WTC11 (cell line): ENCODE measurements around the gene SMCP. TPM values are rescaled to one million over a fixed set of nuclear protein-coding genes. Genes with fewer than 3 reads are reported as not detected.

Experiments
- ATAC-seq: fragments of 200-7000 bp; cut with Tn5 transposase; 2 replicates; pipeline ENCODE4 v1.10.0; 2021; ENCODE audit warnings: mild to moderate bottlenecking, moderate library complexity
- CTCF ChIA-PET: fragments of 300-600 bp; sonication (Branson Sonifier 250); formaldehyde crosslinking; loops from one replicate; lab custom pipeline; 2021; ENCODE audit warnings: antibody characterized with exemption; lab: Charles Lee
- POLR2A ChIA-PET: fragments of 350-600 bp; sonication (Branson Sonifier 250); formaldehyde crosslinking; loops from one replicate; lab custom pipeline; 2021; ENCODE audit warnings: antibody characterized with exemption; lab: Charles Lee
- DNase-seq: peaks from one replicate; pipeline ENCODE4 v3.0.0; 2021; ENCODE audit warnings: low spot score
- H3K27ac Mint-ChIP-seq: 2 replicates; pipeline ENCODE4 v1.8.0; 2021; ENCODE audit warnings: mixed read lengths
- H3K27me3 Mint-ChIP-seq: 2 replicates; pipeline ENCODE4 v1.8.0; 2021; ENCODE audit warnings: low read depth, mild to moderate bottlenecking, moderate library complexity, mixed read lengths
- H3K36me3 Mint-ChIP-seq: 2 replicates; pipeline ENCODE4 v1.8.0; 2021; ENCODE audit warnings: mixed read lengths
- H3K4me1 Mint-ChIP-seq: 2 replicates; pipeline ENCODE4 v1.8.0; 2022; ENCODE audit warnings: mixed read lengths
- H3K4me3 Mint-ChIP-seq: 2 replicates; pipeline ENCODE4 v1.8.0; 2021; ENCODE audit warnings: mild to moderate bottlenecking, moderate library complexity, mixed read lengths
- H3K9me3 Mint-ChIP-seq: 2 replicates; pipeline ENCODE4 v1.8.0; 2021; ENCODE audit warnings: mixed read lengths
- CREM ChIP-seq: sonication (generic); formaldehyde crosslinking; IDR thresholded peaks from 2 replicates; pipeline ENCODE4 v1.8.1; 2022; ENCODE audit warnings: mild to moderate bottlenecking, missing genetic modification reagents, moderate library complexity
- ETV6 ChIP-seq: sonication (generic); formaldehyde crosslinking; IDR thresholded peaks from 2 replicates; pipeline ENCODE4 v1.8.1; 2022; ENCODE audit warnings: mild to moderate bottlenecking, missing genetic modification reagents
- GABPB1 ChIP-seq: sonication (generic); formaldehyde crosslinking; IDR thresholded peaks from 2 replicates; pipeline ENCODE4 v1.8.1; 2023; ENCODE audit warnings: mild to moderate bottlenecking, missing genetic modification reagents
- HMGA2 ChIP-seq: fragments of 250-450 bp; sonication (Bioruptor Pico); IDR thresholded peaks from 2 replicates; pipeline ENCODE4 v1.4.0; 2021; ENCODE audit warnings: mild to moderate bottlenecking, moderate library complexity
- IRF2 ChIP-seq: sonication (generic); formaldehyde crosslinking; IDR thresholded peaks from 2 replicates; pipeline ENCODE4 v1.8.0; 2022; ENCODE audit warnings: low read depth, missing genetic modification reagents, borderline replicate concordance
- KAT7 ChIP-seq: sonication (generic); formaldehyde crosslinking; IDR thresholded peaks from 2 replicates; pipeline ENCODE4 v1.8.1; 2023; ENCODE audit warnings: missing genetic modification reagents, mild to moderate bottlenecking, borderline replicate concordance
- NFYB ChIP-seq: sonication (generic); formaldehyde crosslinking; conservative IDR thresholded peaks from 2 replicates; pipeline ENCODE4 v1.8.0; 2022; ENCODE audit warnings: low read depth, missing genetic modification reagents
- NR1H2 ChIP-seq: sonication (generic); formaldehyde crosslinking; IDR thresholded peaks from 2 replicates; pipeline ENCODE4 v1.9.0; 2021; ENCODE audit warnings: mild to moderate bottlenecking, moderate library complexity, missing genetic modification reagents
- PREB ChIP-seq: sonication (generic); formaldehyde crosslinking; IDR thresholded peaks from 2 replicates; pipeline ENCODE4 v1.8.1; 2022; ENCODE audit warnings: mild to moderate bottlenecking, missing genetic modification reagents, moderate library complexity, borderline replicate concordance
- ZBTB21 ChIP-seq: sonication (generic); formaldehyde crosslinking; IDR thresholded peaks from 2 replicates; pipeline ENCODE4 v1.8.1; 2023; ENCODE audit warnings: mild to moderate bottlenecking, missing genetic modification reagents, borderline replicate concordance
- ZNF121 ChIP-seq: sonication (generic); formaldehyde crosslinking; IDR thresholded peaks from 2 replicates; pipeline ENCODE4 v1.8.0; 2023; ENCODE audit warnings: missing genetic modification reagents
- ZNF263 ChIP-seq: sonication (generic); formaldehyde crosslinking; IDR thresholded peaks from 2 replicates; pipeline ENCODE4 v1.8.1; 2022; ENCODE audit warnings: low read depth, mild to moderate bottlenecking, moderate library complexity, missing genetic modification reagents
- ZNF317 ChIP-seq: sonication (generic); formaldehyde crosslinking; IDR thresholded peaks from 2 replicates; pipeline ENCODE4 v1.8.1; 2023; ENCODE audit warnings: low read depth, mild to moderate bottlenecking, moderate library complexity, missing genetic modification reagents, borderline replicate concordance
- ZSCAN18 ChIP-seq: fragments of 250-450 bp; sonication (Bioruptor Pico); IDR thresholded peaks from 2 replicates; pipeline ENCODE4 v2.1.2; 2022; ENCODE audit warnings: mild to moderate bottlenecking, moderate library complexity
- total RNA-seq: library from RNA; stranded (reverse); gene quantifications from 3 replicates; pipeline ENCODE4 v1.2.3, GENCODE V29; 2021
- TF ChIP-seq, protein P1 (sequence below): fragments of 250-450 bp; sonication (Bioruptor Pico); IDR thresholded peaks from 2 replicates; pipeline ENCODE4 v1.9.0; 2021; ENCODE audit warnings: mild to moderate bottlenecking
- TF ChIP-seq, protein P2 (sequence below): sonication (generic); formaldehyde crosslinking; IDR thresholded peaks from 2 replicates; pipeline ENCODE4 v1.8.1; 2023; ENCODE audit warnings: mild to moderate bottlenecking, missing genetic modification reagents
- TF ChIP-seq, protein P3 (sequence below): fragments of 250-450 bp; sonication (Bioruptor Pico); IDR thresholded peaks from 2 replicates; pipeline ENCODE4 v1.8.0; 2021; ENCODE audit warnings: mild to moderate bottlenecking

SMCP gene
- total RNA-seq, 1 experiment from 2014 or later = not detected

DNA sequence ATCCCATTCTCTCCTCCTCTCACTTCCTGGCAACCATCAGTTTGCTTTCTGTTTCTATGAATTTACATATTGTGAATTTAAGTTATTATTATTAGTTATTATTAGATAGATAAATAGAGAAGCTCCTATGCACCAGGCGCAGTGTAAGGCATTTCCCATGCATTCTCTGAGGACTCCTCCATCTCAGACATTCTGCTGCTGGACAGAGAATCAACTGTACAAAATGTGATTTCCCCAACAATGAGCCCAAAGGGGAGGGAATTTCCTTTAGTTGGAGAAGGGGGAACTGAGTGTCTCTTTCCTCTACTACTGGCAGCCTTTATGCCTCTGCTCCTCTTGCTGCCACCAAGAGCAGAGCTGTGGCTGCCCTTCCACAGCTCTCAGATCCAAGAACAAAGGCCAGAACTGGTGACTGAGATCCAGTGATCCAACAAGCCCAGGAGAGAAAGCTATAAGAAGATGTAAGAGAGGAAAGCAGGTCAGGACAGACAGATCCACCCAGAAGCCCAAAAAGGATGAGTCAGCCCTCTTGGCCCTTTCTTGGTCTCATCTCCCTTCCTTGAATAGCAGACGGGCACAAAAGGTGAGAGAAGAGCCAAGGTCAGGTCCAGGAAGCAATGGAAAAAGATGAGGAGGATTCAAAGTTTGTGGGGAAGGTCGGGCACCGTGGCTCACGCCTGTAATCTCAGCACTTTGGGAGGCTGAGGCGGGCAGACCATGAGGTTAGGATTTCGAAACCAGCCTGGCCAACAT is 26.7 kb downstream of the SMCP start:
- ChIA-PET POLR2A (no interaction called here), CTCF (interaction anchor here (0.7 kb wide), 1 partner anchor 460 kb away, joined by 4 read pairs; no protein-coding TSS in a partner anchor)
- ATAC-seq (no peak), DNase-seq (no peak)
- Mint-ChIP-seq H3K27ac (no peak overlapping the region), H3K36me3 (peaks cover 3% of the 10 kb centered on the region; the same call in 1 of the 2 replicates), H3K27me3 (peaks cover under 1% of the 10 kb centered on the region; the same call in 1 of the 2 replicates), H3K9me3 (peaks cover 8% of the 10 kb centered on the region), H3K4me3 (no peak overlapping the region), H3K4me1 (no peaks in the 10 kb centered on the region)
- TF ChIP-seq GABPB1 (no peak), ZNF317 (no peak), NFYB (CRISPR knock-in tag) (no peak), PREB (CRISPR knock-in tag) (no peak), ZNF121 (CRISPR knock-in tag) (no peak), ETV6 (CRISPR knock-in tag) (no peak), IRF2 (no peak), HMGA2 (CRISPR knock-in tag) (no peak), NR1H2 (CRISPR knock-in tag) (no peak), ZSCAN18 (no peak), ZNF263 (CRISPR knock-in tag) (no peak), CREM (CRISPR knock-in tag) (no peak), KAT7 (CRISPR knock-in tag) (no peak), ZBTB21 (CRISPR knock-in tag) (no peak)
- TF ChIP-seq, protein P1, sequence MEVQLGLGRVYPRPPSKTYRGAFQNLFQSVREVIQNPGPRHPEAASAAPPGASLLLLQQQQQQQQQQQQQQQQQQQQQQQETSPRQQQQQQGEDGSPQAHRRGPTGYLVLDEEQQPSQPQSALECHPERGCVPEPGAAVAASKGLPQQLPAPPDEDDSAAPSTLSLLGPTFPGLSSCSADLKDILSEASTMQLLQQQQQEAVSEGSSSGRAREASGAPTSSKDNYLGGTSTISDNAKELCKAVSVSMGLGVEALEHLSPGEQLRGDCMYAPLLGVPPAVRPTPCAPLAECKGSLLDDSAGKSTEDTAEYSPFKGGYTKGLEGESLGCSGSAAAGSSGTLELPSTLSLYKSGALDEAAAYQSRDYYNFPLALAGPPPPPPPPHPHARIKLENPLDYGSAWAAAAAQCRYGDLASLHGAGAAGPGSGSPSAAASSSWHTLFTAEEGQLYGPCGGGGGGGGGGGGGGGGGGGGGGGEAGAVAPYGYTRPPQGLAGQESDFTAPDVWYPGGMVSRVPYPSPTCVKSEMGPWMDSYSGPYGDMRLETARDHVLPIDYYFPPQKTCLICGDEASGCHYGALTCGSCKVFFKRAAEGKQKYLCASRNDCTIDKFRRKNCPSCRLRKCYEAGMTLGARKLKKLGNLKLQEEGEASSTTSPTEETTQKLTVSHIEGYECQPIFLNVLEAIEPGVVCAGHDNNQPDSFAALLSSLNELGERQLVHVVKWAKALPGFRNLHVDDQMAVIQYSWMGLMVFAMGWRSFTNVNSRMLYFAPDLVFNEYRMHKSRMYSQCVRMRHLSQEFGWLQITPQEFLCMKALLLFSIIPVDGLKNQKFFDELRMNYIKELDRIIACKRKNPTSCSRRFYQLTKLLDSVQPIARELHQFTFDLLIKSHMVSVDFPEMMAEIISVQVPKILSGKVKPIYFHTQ = no peak
- TF ChIP-seq, protein P2, sequence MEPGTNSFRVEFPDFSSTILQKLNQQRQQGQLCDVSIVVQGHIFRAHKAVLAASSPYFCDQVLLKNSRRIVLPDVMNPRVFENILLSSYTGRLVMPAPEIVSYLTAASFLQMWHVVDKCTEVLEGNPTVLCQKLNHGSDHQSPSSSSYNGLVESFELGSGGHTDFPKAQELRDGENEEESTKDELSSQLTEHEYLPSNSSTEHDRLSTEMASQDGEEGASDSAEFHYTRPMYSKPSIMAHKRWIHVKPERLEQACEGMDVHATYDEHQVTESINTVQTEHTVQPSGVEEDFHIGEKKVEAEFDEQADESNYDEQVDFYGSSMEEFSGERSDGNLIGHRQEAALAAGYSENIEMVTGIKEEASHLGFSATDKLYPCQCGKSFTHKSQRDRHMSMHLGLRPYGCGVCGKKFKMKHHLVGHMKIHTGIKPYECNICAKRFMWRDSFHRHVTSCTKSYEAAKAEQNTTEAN (CRISPR knock-in tag) = no peak
- TF ChIP-seq, protein P3, sequence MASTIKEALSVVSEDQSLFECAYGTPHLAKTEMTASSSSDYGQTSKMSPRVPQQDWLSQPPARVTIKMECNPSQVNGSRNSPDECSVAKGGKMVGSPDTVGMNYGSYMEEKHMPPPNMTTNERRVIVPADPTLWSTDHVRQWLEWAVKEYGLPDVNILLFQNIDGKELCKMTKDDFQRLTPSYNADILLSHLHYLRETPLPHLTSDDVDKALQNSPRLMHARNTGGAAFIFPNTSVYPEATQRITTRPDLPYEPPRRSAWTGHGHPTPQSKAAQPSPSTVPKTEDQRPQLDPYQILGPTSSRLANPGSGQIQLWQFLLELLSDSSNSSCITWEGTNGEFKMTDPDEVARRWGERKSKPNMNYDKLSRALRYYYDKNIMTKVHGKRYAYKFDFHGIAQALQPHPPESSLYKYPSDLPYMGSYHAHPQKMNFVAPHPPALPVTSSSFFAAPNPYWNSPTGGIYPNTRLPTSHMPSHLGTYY (CRISPR knock-in tag) = no peak
